Omental fat pad (tissue), 4 donors: ENCODE data around the gene PDS5A. TPM values are rescaled to one million over a fixed set of nuclear protein-coding genes. Genes with fewer than 3 reads are reported as not detected.
"Not testable (repeated sequence)": the region's sequence is repeated elsewhere in the genome, so short reads cannot be mapped to it uniquely, and the experiment has no call there.

Experiments used
- ATAC-seq: fragments of 150-250 bp; one replicate; pipeline ENCODE4 v1.9.1; 2016; ENCODE audit warnings: mild to moderate bottlenecking, moderate library complexity; ENCODE audit not compliant: low FRiP score
- DNase-seq: peaks from one replicate; pipeline ENCODE4 v3.0.0-alpha.2; 2019; ENCODE audit warnings: low spot score
- CTCF ChIP-seq, 3 donors: fragments of 450-650 bp; IDR thresholded peaks; one replicate each; pipeline ENCODE4 v1.5.1; 2016 to 2017; ENCODE audit warnings: antibody characterized with exemption in 3 of 3, mild to moderate bottlenecking in 3 of 3, moderate library complexity in 2 of 3
- total RNA-seq, 4 donors: library from RNA; depleted of rRNA; stranded (reverse); fragments of >200 nt; gene quantifications; one replicate each; pipeline ENCODE4 v1.1.0, GENCODE V29; 2016

The PDS5A gene
- total RNA-seq, 4 donors from 2014 or later = 60.0 to 86.9 (median 75.1) TPM

DNA sequence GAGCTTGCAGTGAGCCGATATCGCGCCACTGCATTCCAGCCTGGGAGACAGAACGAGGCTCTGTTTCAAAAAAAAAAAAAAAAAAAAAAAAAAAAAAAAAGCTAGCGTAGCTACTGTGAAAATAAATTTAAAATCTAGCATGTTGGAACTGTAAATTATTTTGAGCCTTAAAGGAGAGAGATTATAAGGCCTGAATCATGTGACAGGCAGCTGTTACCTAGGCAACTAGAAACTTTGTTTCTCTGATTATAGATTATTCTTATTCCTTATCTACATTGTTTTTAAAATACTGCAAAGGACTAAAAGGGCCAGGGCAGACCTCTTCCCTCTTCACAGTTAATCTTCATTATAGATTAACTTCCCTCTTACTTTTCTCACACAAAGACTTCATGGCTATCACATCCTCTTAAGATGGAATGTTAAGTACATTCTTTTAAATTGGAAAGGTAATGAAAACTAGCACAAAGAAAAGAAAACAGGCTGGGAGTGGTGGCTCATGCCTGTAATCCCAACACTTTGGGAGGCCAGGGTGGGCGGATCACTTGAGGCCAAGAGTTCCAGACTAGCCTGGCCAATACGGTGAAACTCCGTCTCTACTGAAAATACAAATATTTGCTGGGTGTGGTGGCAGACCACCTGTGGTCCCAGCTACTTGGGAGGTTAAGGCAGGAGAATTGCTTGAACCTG, 21.1 kb upstream of the PDS5A start:
- no peak for DNase-seq
- TF ChIP-seq CTCF (IDR thresholded peaks at IDR 0.05) = no peak
- no peak for ATAC-seq

- no peak for DNase-seq
Measured at GRCh38 chr4:39996811-39997210, 19.1 kb upstream of the PDS5A start.

DNA sequence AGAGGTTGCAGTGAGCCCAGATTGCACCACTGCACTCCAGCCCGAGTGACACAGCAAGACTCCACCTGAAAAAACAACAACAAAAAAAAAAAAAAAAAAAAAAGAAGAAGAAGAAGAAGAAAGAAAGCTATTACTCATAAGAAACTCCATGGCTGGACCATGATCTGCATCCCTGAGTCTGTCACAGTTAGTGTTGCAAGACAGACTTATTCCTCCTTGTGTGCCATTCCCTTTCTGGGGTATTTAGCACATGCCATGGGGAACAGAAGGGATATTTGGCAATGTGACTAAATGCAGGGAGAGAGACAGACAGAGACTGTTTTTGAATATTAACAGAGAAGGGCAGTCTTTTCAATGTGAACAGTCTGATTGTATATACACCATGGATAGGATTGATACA, 16.7 kb upstream of the PDS5A start:
- ATAC-seq = no peak
- no peak for TF ChIP-seq CTCF (IDR thresholded peaks at IDR 0.05)
- no peak for DNase-seq

More at GRCh38 chr4:39996811-39997210, 19.1 kb upstream of the PDS5A start:
- ATAC-seq = no peak
- TF ChIP-seq CTCF (IDR thresholded peaks at IDR 0.05) = no peak

- DNase-seq, ATAC-seq: not testable (repeated sequence)
Measured at GRCh38 chr4:39989381-39989780, 11.7 kb upstream of the PDS5A start.

- TF ChIP-seq CTCF (IDR thresholded peaks at IDR 0.05) = no peak
- DNase-seq (no peak), ATAC-seq (no peak)
Measured at GRCh38 chr4:39987485-39987884, 9.8 kb upstream of the PDS5A start.

GRCh38 chr4:39978904-39979303, 1.2 kb upstream of the PDS5A start:
- no peak for DNase-seq
- TF ChIP-seq CTCF (IDR thresholded peaks at IDR 0.05) = no peak

GRCh38 chr4:39978378-39978775, 666 bp upstream of the PDS5A start:
- no peak for TF ChIP-seq CTCF (IDR thresholded peaks at IDR 0.05)
- ATAC-seq (no peak), DNase-seq (no peak)

More at GRCh38 chr4:39978904-39979303, 1.2 kb upstream of the PDS5A start:
- no peak for ATAC-seq
